Adrenal gland (tissue), 12 donors: ENCODE data around the gene CLEC2L. TPM values are rescaled to one million over a fixed set of nuclear protein-coding genes. Genes with fewer than 3 reads are reported as not detected.

Source experiments
- DNase-seq, 7 donors: peaks; one replicate each; pipeline ENCODE4 v3.0.0-alpha.2; 2019 to 2020
- H3K27ac ChIP-seq, 5 donors: fragments of 200-600 bp; sonication (generic) in 4 of 5; 1 replicate in 3 of 5; 2 replicates in 2 of 5; pipeline versions ENCODE4 v1.5.1 to v1.8.0; 2016 to 2020; ENCODE audit warnings: mild to moderate bottlenecking in 1 of 5
- H3K27me3 ChIP-seq: fragments of 200-600 bp; 2 replicates; pipeline ENCODE4 v1.8.0; 2021
- H3K36me3 ChIP-seq, 2 donors: fragments of 200-600 bp; replicated peaks in 1 of 2; 1 replicate in 1 of 2; 2 replicates in 1 of 2; pipeline versions ENCODE4 v1.5.1 to v1.8.0; 2018 to 2022
- H3K4me1 ChIP-seq, 2 donors: fragments of 200-600 bp; replicated peaks in 1 of 2; 1 replicate in 1 of 2; 2 replicates in 1 of 2; pipeline versions ENCODE4 v1.5.1 to v1.8.0; 2018 to 2021
- H3K4me3 ChIP-seq, 4 donors: fragments of 200-600 bp; sonication (generic) in 3 of 4; one replicate each; pipeline ENCODE4 v1.5.1; 2016 to 2018
- H3K9me3 ChIP-seq, 3 donors: fragments of 200-600 bp; sonication (generic) in 1 of 3; replicated peaks in 1 of 3; 1 replicate in 2 of 3; 2 replicates in 1 of 3; pipeline versions ENCODE4 v1.5.1 to v1.8.0; 2016 to 2021
- CTCF ChIP-seq, 6 experiments: fragments of 450-650 bp in 4 of 6; fragments of 200-600 bp in 2 of 6; sonication (generic) in 1 of 6; IDR thresholded peaks; 1 replicate in 5 of 6; 2 replicates in 1 of 6; pipeline versions ENCODE4 v1.5.1 to v1.8.0; 2016 to 2021; ENCODE audit warnings: antibody characterized with exemption in 6 of 6, mild to moderate bottlenecking in 2 of 6, moderate library complexity in 1 of 6
- POLR2A ChIP-seq, 2 donors: fragments of 450-650 bp; IDR thresholded peaks; one replicate each; pipeline ENCODE4 v1.6.1; 2017; ENCODE audit warnings: antibody characterized with exemption in 2 of 2, mild to moderate bottlenecking in 2 of 2, moderate library complexity in 1 of 2
- WGBS, 4 donors: extraction: QIAGEN DNeasy Blood & Tissue Kit in 2 of 4; methylation state at CpG; one replicate each; pipeline versions ENCODE4 v1.1.5 to v1.1.7; 2013 to 2017; 5-methylcytosine and 5-hydroxymethylcytosine counted together
- intact Hi-C, 2 donors: fragments of 100-400 bp; cut with DNase I; formaldehyde crosslinking; loops; one replicate each; pipeline versions ENCODE4 v1.14.1 to v1.15.0; 2022 to 2023
- polyA plus RNA-seq, 3 donors: library from polyadenylated mRNA; stranded (reverse); fragments of 200-250 nt in 2 of 3; fragments of 350-450 nt in 1 of 3; fragmentation: Illumina TruSeq in 1 of 3; extraction: RNeasy Lipid Tissue Mini Kit (QIAGEN cat#74804) in 1 of 3; gene quantifications; one replicate each; pipeline ENCODE4 v1.2.3, GENCODE V29; 2013 to 2014
- total RNA-seq, 9 donors: library from RNA; depleted of rRNA in 4 of 9; stranded (reverse); fragments of >200 nt in 4 of 9; fragments of 120-200 nt in 1 of 9; fragmentation: NEBNext Ultra II Directional in 1 of 9; extraction: Animal tissue kit (Norgen Biotek cat#: 25700) in 1 of 9; gene quantifications; one replicate each; pipeline versions ENCODE4 v1.1.0 to v1.2.4, GENCODE V29; 2013 to 2023
- donor health status: healthy with polysubstance abuse.
- donor health status: Bipolar disorder and iron deficiency.
- donor health status: DM: yes; HTN: yes; CAD: no.
- donor health status: DM: no; HTN: no; CAD: no.
- donor health status: DM: no; HTN: no; CAD: no.
- donor health status: DM: yes; HTN: yes; CAD: no.

The CLEC2L gene
- total and polyA plus RNA-seq, 12 donors = 0.06 to 0.18 TPM; not detected in 10

GRCh38 chr7:139495580-139496125 is 27.8 kb upstream of the CLEC2L start:
- no peaks in the 10 kb centered on the region for H3K36me3 ChIP-seq
- H3K4me3 ChIP-seq = no peak overlapping the region
- TF ChIP-seq POLR2A (IDR thresholded peaks at IDR 0.05) (no peak), CTCF (IDR thresholded peaks at IDR 0.05) (no peak)
- intact Hi-C loops = loop anchor here in 1 of 2 donors (10.0 kb wide), 1 partner anchor 509 kb away; no protein-coding TSS in a partner anchor
- DNase-seq = no peak
- H3K27ac ChIP-seq = no peak overlapping the region
- no peaks in the 10 kb centered on the region for H3K9me3 ChIP-seq
- no peaks in the 10 kb centered on the region for H3K27me3 ChIP-seq
- 85 to 97% (median 90%) methylated on average over 5 to 8 of the region's 8 CpGs for WGBS, 4 donors
- peaks cover 0 to 5% of the 10 kb centered on the region in 2 donors for H3K4me1 ChIP-seq

GRCh38 chr7:139496528-139496927 is 27.0 kb upstream of the CLEC2L start:
- H3K27me3 ChIP-seq = no peaks in the 10 kb centered on the region
- intact Hi-C loops = loop anchor here in 1 of 2 donors (10.0 kb wide), 1 partner anchor 508 kb away; no protein-coding TSS in a partner anchor
- H3K9me3 ChIP-seq = no peaks in the 10 kb centered on the region
- no peak for DNase-seq
- no peaks in the 10 kb centered on the region for H3K36me3 ChIP-seq
- no peak overlapping the region for H3K27ac ChIP-seq
- no peak overlapping the region for H3K4me3 ChIP-seq
- TF ChIP-seq CTCF (IDR thresholded peaks at IDR 0.05) (no peak), POLR2A (IDR thresholded peaks at IDR 0.05) (no peak)
- peaks cover 0 to 5% of the 10 kb centered on the region in 2 donors for H3K4me1 ChIP-seq
- WGBS, 4 donors = 88 to 92% (median 91%) methylated on average over 10 of the region's 10 CpGs

- intact Hi-C loops = loop anchor here (5.0 to 10.0 kb wide), 2 partner anchors 124 to 502 kb away; no protein-coding TSS in a partner anchor
- 93 to 96% (median 94%) methylated on average over 7 of the region's 7 CpGs for WGBS, 4 donors
- Histone ChIP-seq H3K27me3 (no peaks in the 10 kb centered on the region), H3K4me3 (no peak overlapping the region), H3K36me3 (no peaks in the 10 kb centered on the region), H3K9me3 (no peaks in the 10 kb centered on the region), H3K4me1 (peaks cover 0 to 5% of the 10 kb centered on the region in 2 donors), H3K27ac (no peak overlapping the region)
- TF ChIP-seq POLR2A (IDR thresholded peaks at IDR 0.05) (no peak), CTCF (IDR thresholded peaks at IDR 0.05) (no peak)
- no peak for DNase-seq
Observed at GRCh38 chr7:139500770-139501138, 22.7 kb upstream of the CLEC2L start.

- Histone ChIP-seq H3K9me3 (no peaks in the 10 kb centered on the region), H3K4me3 (no peak overlapping the region), H3K4me1 (peaks cover 0 to 5% of the 10 kb centered on the region in 2 donors), H3K27ac (no peak overlapping the region), H3K27me3 (no peaks in the 10 kb centered on the region), H3K36me3 (no peaks in the 10 kb centered on the region)
- no peak for DNase-seq
- intact Hi-C loops = loop anchor here (5.0 to 10.0 kb wide), 2 partner anchors 123 to 500 kb away; no protein-coding TSS in a partner anchor
- TF ChIP-seq CTCF (IDR thresholded peaks at IDR 0.05) (no peak), POLR2A (IDR thresholded peaks at IDR 0.05) (no peak)
- WGBS, 4 donors = 86 to 89% (median 88%) methylated on average over 22 of the region's 22 CpGs
Observed at GRCh38 chr7:139502226-139502625, 21.3 kb upstream of the CLEC2L start.
